ENCODE measurements around the gene EPHB3.

GRCh38 chr3:184551614-184552256 lies 9.8 kb upstream of the EPHB3 start:
- no peak for TF ChIP-seq TAF1 (IDR thresholded peaks at IDR 0.05; ENCODE audit: low read depth)
- TF ChIP-seq MAX (IDR thresholded peaks at IDR 0.05), result no peak
- no peak for TF ChIP-seq EP300 (IDR thresholded peaks at IDR 0.05; ENCODE audit: borderline replicate concordance)
- no peak for TF ChIP-seq RAD21 (IDR thresholded peaks at IDR 0.05; ENCODE audit: low read depth)
- no peak for TF ChIP-seq YY1 (IDR thresholded peaks at IDR 0.05; ENCODE audit: low read depth)
- TF ChIP-seq REST (IDR thresholded peaks at IDR 0.05; ENCODE audit: low read depth), result no peak
- TF ChIP-seq CREB1 (IDR thresholded peaks at IDR 0.05; ENCODE audit: low read depth), result no peak
